ENCODE results near the gene CADPS2. TPM values are rescaled to one million over a fixed set of nuclear protein-coding genes. Genes with fewer than 3 reads are reported as not detected.

The CADPS2 gene
- total and polyA plus RNA-seq, 2 of the 8 experiments (the other 6 are each of a cell fraction or from before 2014, with no cell fraction given), result 8.9 to 22.3 TPM

GRCh38 chr7:122340427-122340826 lies 545.8 kb downstream of the CADPS2 start:
- no peak overlapping the region for H2AFZ ChIP-seq (ENCODE audit: low read length)
- DNase-seq (ENCODE audit: low read depth in 1 of 2, low spot score in 2 of 2), result no peak
- H3K36me3 ChIP-seq (ENCODE audit: control insufficient read depth in 2 of 4, insufficient read depth in 4 of 4, low read length in 3 of 4), result no peaks in the 10 kb centered on the region; a peak in 1 of 8 replicates
- no peak overlapping the region for H4K5ac ChIP-seq (ENCODE audit: insufficient read length, low read depth, low read length)
- no peak overlapping the region for H2BK20ac ChIP-seq (ENCODE audit: low read length)
- no peak overlapping the region for H3K56ac ChIP-seq (replicated peaks; ENCODE audit: insufficient read length, low read depth, low read length)
- no peak overlapping the region for H2BK5ac ChIP-seq (ENCODE audit: low read depth, low read length)
- no peak overlapping the region for H2BK120ac ChIP-seq (replicated peaks; ENCODE audit: low read depth, low read length)
- no peak overlapping the region for H4K91ac ChIP-seq (replicated peaks; ENCODE audit: insufficient read length, low read length)
- no peak overlapping the region for H2BK12ac ChIP-seq (ENCODE audit: low read depth, low read length)
- peak; percentile 32 for FAIRE-seq
- H3K79me1 ChIP-seq (ENCODE audit: low read depth, low read length), result no peaks in the 10 kb centered on the region
- no peaks in the 10 kb centered on the region for H3K27me3 ChIP-seq (replicated peaks in 1 of 4; ENCODE audit: control insufficient read depth in 3 of 4, extremely low read depth in 1 of 4, insufficient read depth in 3 of 4, low read length in 3 of 4)
- peak overlapping the region; percentile 21 for H3K4ac ChIP-seq (replicated peaks; ENCODE audit: insufficient read length, low read depth, low read length)
- no peaks in the 10 kb centered on the region for H3K79me2 ChIP-seq (ENCODE audit: control insufficient read depth in 1 of 2, insufficient read depth in 2 of 2, low read length in 2 of 2)
- no peak overlapping the region for H3K27ac ChIP-seq (ENCODE audit: low read depth, low read length)
- H3K18ac ChIP-seq (ENCODE audit: extremely low read depth, low read length), result no peak overlapping the region; the same call in 1 of the 2 replicates
- H3K4me1 ChIP-seq (replicated peaks in 1 of 4; ENCODE audit: control insufficient read depth in 3 of 4, insufficient read depth in 4 of 4, low read length in 3 of 4), result peaks cover 0 to 15% (median 6%) of the 10 kb centered on the region in 4 experiments; a peak in 5 of 7 replicates
- H2AK5ac ChIP-seq (ENCODE audit: low read depth, low read length), result no peak overlapping the region
- H3K9me3 ChIP-seq (ENCODE audit: insufficient read depth in 2 of 2, low read depth in 1 of 2, low read length in 1 of 2), result no peaks in the 10 kb centered on the region
- 92% methylated on average over 1 of the region's 1 CpG; no CpG with 5 or more reads in 1 of the 2 experiments for WGBS, 2 experiments (ENCODE audit: extremely low coverage in 1 of 2, insufficient coverage in 1 of 2, insufficient read length in 1 of 2, insufficient replicate concordance in 2 of 2, low coverage in 1 of 2, low lambda C conversion rate in 2 of 2, missing lambda C conversion rate in 1 of 2)
- H3K14ac ChIP-seq (ENCODE audit: insufficient read length), result no peak overlapping the region
- H3K9ac ChIP-seq (replicated peaks in 1 of 4; ENCODE audit: extremely low read depth in 1 of 4, low read depth in 3 of 4, low read length in 3 of 4), result no peak overlapping the region
- H4K20me1 ChIP-seq (replicated peaks in 1 of 2; ENCODE audit: control insufficient read depth in 1 of 2, insufficient read depth in 2 of 2, low read length in 2 of 2), result no peaks in the 10 kb centered on the region
- H3K4me3 ChIP-seq (ENCODE audit: extremely low read depth in 1 of 4, insufficient read depth in 2 of 4, low read depth in 3 of 4, low read length in 4 of 4), result no peak overlapping the region
- H3K4me2 ChIP-seq (ENCODE audit: insufficient read depth in 1 of 2, low read depth in 2 of 2, low read length in 2 of 2), result no peak overlapping the region
- H2BK15ac ChIP-seq (ENCODE audit: low read length), result no peak overlapping the region
- CTCF ChIA-PET (ENCODE audit: partially characterized antibody), result no interaction called here
- POLR2A ChIA-PET (ENCODE audit: partially characterized antibody), result no interaction called here
- no peaks in the 10 kb centered on the region for H3K23me2 ChIP-seq (ENCODE audit: low read depth, low read length)
- H4K8ac ChIP-seq (ENCODE audit: extremely low read depth, insufficient read depth, low read length), result no peak overlapping the region
- H3K23ac ChIP-seq (ENCODE audit: insufficient read length), result no peak overlapping the region
- no peak for TF ChIP-seq USF2 (IDR thresholded peaks at IDR 0.05; ENCODE audit: low read length)
- no peak for TF ChIP-seq SP2 (IDR thresholded peaks at IDR 0.05; ENCODE audit: low read length)
- TF ChIP-seq SIRT6 (IDR thresholded peaks at IDR 0.05; ENCODE audit: low read length), result no peak
- no peak for TF ChIP-seq KDM5A (IDR thresholded peaks at IDR 0.05; ENCODE audit: low read length)
- TF ChIP-seq EGR1 (IDR thresholded peaks at IDR 0.05; ENCODE audit: borderline replicate concordance, low read depth, low read length), result no peak
- TF ChIP-seq, protein P1, sequence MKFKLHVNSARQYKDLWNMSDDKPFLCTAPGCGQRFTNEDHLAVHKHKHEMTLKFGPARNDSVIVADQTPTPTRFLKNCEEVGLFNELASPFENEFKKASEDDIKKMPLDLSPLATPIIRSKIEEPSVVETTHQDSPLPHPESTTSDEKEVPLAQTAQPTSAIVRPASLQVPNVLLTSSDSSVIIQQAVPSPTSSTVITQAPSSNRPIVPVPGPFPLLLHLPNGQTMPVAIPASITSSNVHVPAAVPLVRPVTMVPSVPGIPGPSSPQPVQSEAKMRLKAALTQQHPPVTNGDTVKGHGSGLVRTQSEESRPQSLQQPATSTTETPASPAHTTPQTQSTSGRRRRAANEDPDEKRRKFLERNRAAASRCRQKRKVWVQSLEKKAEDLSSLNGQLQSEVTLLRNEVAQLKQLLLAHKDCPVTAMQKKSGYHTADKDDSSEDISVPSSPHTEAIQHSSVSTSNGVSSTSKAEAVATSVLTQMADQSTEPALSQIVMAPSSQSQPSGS (IDR thresholded peaks at IDR 0.05; ENCODE audit: low read length), result no peak
- no peak for TF ChIP-seq ASH2L (IDR thresholded peaks at IDR 0.05; ENCODE audit: low read length)
- TF ChIP-seq GABPA (IDR thresholded peaks at IDR 0.05; ENCODE audit: borderline replicate concordance, insufficient read depth, low read length), result no peak
- no peak for TF ChIP-seq JUN (IDR thresholded peaks at IDR 0.05; ENCODE audit: low read depth, low read length)
- TF ChIP-seq ZNF274 (IDR thresholded peaks at IDR 0.05; ENCODE audit: borderline replicate concordance, extremely low read depth, low read length), result no peak
- no peak for TF ChIP-seq SP4 (IDR thresholded peaks at IDR 0.05; ENCODE audit: low read length)
- TF ChIP-seq POU5F1 (IDR thresholded peaks at IDR 0.05; ENCODE audit: low read depth, low read length), result no peak
- TF ChIP-seq BCL11A (IDR thresholded peaks at IDR 0.05; ENCODE audit: low read depth in 2 of 2, low read length in 2 of 2), result no peak

All from H1 (cell line).